Adrenal gland (tissue), 5 donors: ENCODE results near the gene HS6ST2.

Experiments used
- POLR2A ChIP-seq, 2 donors: fragments of 450-650 bp; IDR thresholded peaks; one replicate each; pipeline ENCODE4 v1.6.1; 2017; ENCODE audit warnings: antibody characterized with exemption in 2 of 2, mild to moderate bottlenecking in 2 of 2, moderate library complexity in 1 of 2
- TF ChIP-seq, protein P1 (sequence below), 6 experiments: fragments of 450-650 bp in 4 of 6; fragments of 200-600 bp in 2 of 6; sonication (generic) in 1 of 6; IDR thresholded peaks; 1 replicate in 5 of 6; 2 replicates in 1 of 6; pipeline versions ENCODE4 v1.5.1 to v1.8.0; 2016 to 2021; ENCODE audit warnings: antibody characterized with exemption in 6 of 6, mild to moderate bottlenecking in 2 of 6, moderate library complexity in 1 of 6
- donor health status: DM: no; HTN: no; CAD: no.

GRCh38 chrX:132807411-132808030, 150.9 kb downstream of the HS6ST2 start:
- TF ChIP-seq, protein P1, sequence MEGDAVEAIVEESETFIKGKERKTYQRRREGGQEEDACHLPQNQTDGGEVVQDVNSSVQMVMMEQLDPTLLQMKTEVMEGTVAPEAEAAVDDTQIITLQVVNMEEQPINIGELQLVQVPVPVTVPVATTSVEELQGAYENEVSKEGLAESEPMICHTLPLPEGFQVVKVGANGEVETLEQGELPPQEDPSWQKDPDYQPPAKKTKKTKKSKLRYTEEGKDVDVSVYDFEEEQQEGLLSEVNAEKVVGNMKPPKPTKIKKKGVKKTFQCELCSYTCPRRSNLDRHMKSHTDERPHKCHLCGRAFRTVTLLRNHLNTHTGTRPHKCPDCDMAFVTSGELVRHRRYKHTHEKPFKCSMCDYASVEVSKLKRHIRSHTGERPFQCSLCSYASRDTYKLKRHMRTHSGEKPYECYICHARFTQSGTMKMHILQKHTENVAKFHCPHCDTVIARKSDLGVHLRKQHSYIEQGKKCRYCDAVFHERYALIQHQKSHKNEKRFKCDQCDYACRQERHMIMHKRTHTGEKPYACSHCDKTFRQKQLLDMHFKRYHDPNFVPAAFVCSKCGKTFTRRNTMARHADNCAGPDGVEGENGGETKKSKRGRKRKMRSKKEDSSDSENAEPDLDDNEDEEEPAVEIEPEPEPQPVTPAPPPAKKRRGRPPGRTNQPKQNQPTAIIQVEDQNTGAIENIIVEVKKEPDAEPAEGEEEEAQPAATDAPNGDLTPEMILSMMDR (IDR thresholded peaks at IDR 0.05), result no peak
- no peak for TF ChIP-seq POLR2A (IDR thresholded peaks at IDR 0.05)
